Right lobe of liver (tissue), 6 donors: Measurements from ENCODE around the gene TMEM176A. TPM values are rescaled to one million over a fixed set of nuclear protein-coding genes. Genes with fewer than 3 reads are reported as not detected.

Experiments used
- ATAC-seq, 4 donors: fragments of 200-7000 bp; cut with Tn5 transposase; one replicate each; pipeline ENCODE4 v1.9.1; 2020; ENCODE audit warnings: mild to moderate bottlenecking in 4 of 4, moderate library complexity in 4 of 4
- DNase-seq, 3 donors: peaks; one replicate each; pipeline ENCODE4 v3.0.0-alpha.2; 2020
- H3K27ac ChIP-seq, 3 donors: fragments of 200-600 bp; one replicate each; pipeline ENCODE4 v1.8.0; 2022
- H3K27me3 ChIP-seq, 2 donors: fragments of 200-600 bp; one replicate each; pipeline ENCODE4 v1.8.0; 2022
- H3K36me3 ChIP-seq, 4 donors: fragments of 200-600 bp; sonication (generic) in 1 of 4; one replicate each; pipeline versions ENCODE4 v1.5.1 to v1.8.0; 2017 to 2022; ENCODE audit warnings: control low read depth in 1 of 4
- H3K4me1 ChIP-seq, 4 donors: fragments of 200-600 bp; sonication (generic) in 1 of 4; one replicate each; pipeline versions ENCODE4 v1.5.1 to v1.8.0; 2017 to 2022; ENCODE audit warnings: control low read depth in 1 of 4
- H3K4me3 ChIP-seq, 3 donors: fragments of 200-600 bp; one replicate each; pipeline ENCODE4 v1.8.0; 2022
- H3K9me3 ChIP-seq, 4 donors: fragments of 200-600 bp; sonication (generic) in 1 of 4; one replicate each; pipeline versions ENCODE4 v1.5.1 to v1.8.0; 2017 to 2022; ENCODE audit warnings: control low read depth in 1 of 4
- POLR2A ChIP-seq: fragments of 450-650 bp; IDR thresholded peaks from one replicate; pipeline ENCODE4 v1.6.1; 2017; ENCODE audit warnings: antibody characterized with exemption, mild to moderate bottlenecking
- WGBS: methylation state at CpG from one replicate; pipeline ENCODE4 v1.1.6; 2018; ENCODE audit warnings: low coverage, low lambda C conversion rate; ENCODE audit not compliant: insufficient coverage; ENCODE audit errors: missing lambda C conversion rate; 5-methylcytosine and 5-hydroxymethylcytosine counted together
- intact Hi-C, 2 donors: fragments of 100-400 bp; cut with DNase I; formaldehyde crosslinking; loops; one replicate each; pipeline versions ENCODE4 v1.11.2 to v1.14.1; 2022
- total RNA-seq, 6 experiments: library from RNA; depleted of rRNA in 2 of 6; stranded (reverse); fragments of >200 nt in 2 of 6; fragmentation: NEBNext Ultra II Directional in 3 of 6; extraction: Animal tissue kit (Norgen Biotek cat#: 25700) in 3 of 6; gene quantifications; one replicate each; pipeline versions ENCODE4 v1.1.0 to v1.2.4, GENCODE V29; 2016 to 2023
- TF ChIP-seq, protein P1 (sequence below), 4 donors: fragments of 200-600 bp in 3 of 4; fragments of 450-650 bp in 1 of 4; IDR thresholded peaks; one replicate each; pipeline versions ENCODE4 v1.5.1 to v1.8.0; 2016 to 2022; ENCODE audit warnings: antibody characterized with exemption in 4 of 4, mild to moderate bottlenecking in 2 of 4
- donor health status: DM: no; HTN: yes; CAD: no.
- donor health status: DM: no; HTN: no; CAD: no.
- donor health status: DM: no; HTN: no; CAD: no.
- donor health status: DM: no; HTN: yes; CAD: no.
- donor health status: DM: no; HTN: yes; CAD: no.

The TMEM176A gene
- total RNA-seq, 6 experiments from 2014 or later = 441 to 1,033 (median 702) TPM

GRCh38 chr7:150754951-150755350 lies 45.6 kb upstream of the TMEM176A start:
- Histone ChIP-seq H3K9me3 (no peaks in the 10 kb centered on the region), H3K27ac (peak overlapping the region in 1 of 3 donors; percentile 5), H3K27me3 (no peaks in the 10 kb centered on the region), H3K4me3 (no peak overlapping the region), H3K36me3 (no peaks in the 10 kb centered on the region), H3K4me1 (peaks cover 0 to 12% (median 2%) of the 10 kb centered on the region in 4 donors)
- intact Hi-C loops = no loop called here
- no peak for TF ChIP-seq POLR2A
- TF ChIP-seq, protein P1, sequence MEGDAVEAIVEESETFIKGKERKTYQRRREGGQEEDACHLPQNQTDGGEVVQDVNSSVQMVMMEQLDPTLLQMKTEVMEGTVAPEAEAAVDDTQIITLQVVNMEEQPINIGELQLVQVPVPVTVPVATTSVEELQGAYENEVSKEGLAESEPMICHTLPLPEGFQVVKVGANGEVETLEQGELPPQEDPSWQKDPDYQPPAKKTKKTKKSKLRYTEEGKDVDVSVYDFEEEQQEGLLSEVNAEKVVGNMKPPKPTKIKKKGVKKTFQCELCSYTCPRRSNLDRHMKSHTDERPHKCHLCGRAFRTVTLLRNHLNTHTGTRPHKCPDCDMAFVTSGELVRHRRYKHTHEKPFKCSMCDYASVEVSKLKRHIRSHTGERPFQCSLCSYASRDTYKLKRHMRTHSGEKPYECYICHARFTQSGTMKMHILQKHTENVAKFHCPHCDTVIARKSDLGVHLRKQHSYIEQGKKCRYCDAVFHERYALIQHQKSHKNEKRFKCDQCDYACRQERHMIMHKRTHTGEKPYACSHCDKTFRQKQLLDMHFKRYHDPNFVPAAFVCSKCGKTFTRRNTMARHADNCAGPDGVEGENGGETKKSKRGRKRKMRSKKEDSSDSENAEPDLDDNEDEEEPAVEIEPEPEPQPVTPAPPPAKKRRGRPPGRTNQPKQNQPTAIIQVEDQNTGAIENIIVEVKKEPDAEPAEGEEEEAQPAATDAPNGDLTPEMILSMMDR (IDR thresholded peaks at IDR 0.05) = no peak
- ATAC-seq (no peak), DNase-seq (no peak)

DNA sequence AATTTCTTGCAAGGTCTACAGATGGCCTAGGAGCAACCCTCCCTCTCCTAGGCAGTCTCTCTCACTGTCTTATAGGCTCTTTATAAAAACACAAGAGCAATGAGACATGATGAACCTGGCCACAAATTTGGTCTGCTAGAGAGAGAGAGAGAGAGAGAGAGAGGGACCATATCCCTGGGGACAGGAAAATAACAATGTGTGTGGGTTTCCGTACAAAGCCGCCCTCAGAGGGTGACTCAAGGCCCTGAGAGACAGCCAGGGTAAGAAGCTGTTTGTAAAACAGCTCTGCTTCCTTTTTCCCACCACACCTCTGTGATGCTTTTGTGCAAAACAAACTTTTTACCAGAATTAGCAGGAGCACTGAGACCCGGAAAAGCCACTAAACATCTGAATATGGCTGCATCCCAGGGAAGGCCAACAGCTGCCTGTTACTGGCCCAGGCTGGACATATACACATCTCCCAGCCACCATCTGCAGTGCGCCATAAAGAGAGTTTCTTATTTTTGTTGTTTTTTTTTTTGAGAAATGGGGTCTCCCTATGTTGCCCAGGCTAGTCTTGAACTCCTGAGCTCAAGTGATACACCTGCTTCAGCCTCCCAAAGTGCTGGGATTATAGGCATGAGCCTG lies 45.0 kb upstream of the TMEM176A start:
- no peak overlapping the region for H3K4me3 ChIP-seq
- peak; percentile 56 to 81 (median 68) for ATAC-seq
- no peaks in the 10 kb centered on the region for H3K27me3 ChIP-seq
- TF ChIP-seq, protein P1 (IDR thresholded peaks at IDR 0.05) = no peak
- no peak for TF ChIP-seq POLR2A
- intact Hi-C loops = no loop called here
- no peaks in the 10 kb centered on the region for H3K9me3 ChIP-seq
- H3K36me3 ChIP-seq = no peaks in the 10 kb centered on the region
- no peak for DNase-seq
- WGBS = 0% methylated on average over 2 of the region's 4 CpGs
- H3K27ac ChIP-seq = peak overlapping the region in 1 of 3 donors; percentile 29
- H3K4me1 ChIP-seq = peaks cover 0 to 9% (median 0%) of the 10 kb centered on the region in 4 donors

- no peak for TF ChIP-seq POLR2A
- TF ChIP-seq, protein P1 (IDR thresholded peaks at IDR 0.05) = no peak
- Histone ChIP-seq H3K27me3 (no peaks in the 10 kb centered on the region), H3K36me3 (no peaks in the 10 kb centered on the region), H3K27ac (peak overlapping the region in 1 of 3 donors; percentile 29), H3K4me1 (peaks cover 0 to 9% (median 0%) of the 10 kb centered on the region in 4 donors), H3K4me3 (no peak overlapping the region), H3K9me3 (no peaks in the 10 kb centered on the region)
- DNase-seq = no peak
- intact Hi-C loops = no loop called here
- no peak for ATAC-seq
- 78% methylated on average over 1 of the region's 3 CpGs for WGBS
Observed at GRCh38 chr7:150756166-150756565, 44.4 kb upstream of the TMEM176A start.

DNA sequence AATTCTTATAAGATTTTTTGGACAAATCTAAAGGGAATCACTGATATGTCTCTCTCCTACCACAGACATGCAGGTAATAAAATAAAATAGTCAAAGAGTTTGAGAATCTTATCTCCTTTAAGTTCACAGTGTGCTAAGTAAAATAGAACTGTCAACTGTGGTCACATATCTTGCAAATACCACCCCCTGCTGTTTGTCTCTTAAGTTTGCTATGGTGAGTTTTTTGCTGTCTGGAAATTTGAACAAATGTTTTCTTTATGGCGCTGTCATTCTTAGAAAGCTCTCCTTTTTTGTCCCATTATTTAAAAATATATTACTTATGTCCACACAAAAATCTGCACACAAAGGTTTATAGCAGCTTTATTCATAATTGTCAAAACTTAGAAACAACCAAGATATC lies 43.7 kb upstream of the TMEM176A start:
- intact Hi-C loops = no loop called here
- WGBS = 12% methylated on average over 1 of the region's 1 CpG
- no peaks in the 10 kb centered on the region for H3K36me3 ChIP-seq
- no peak overlapping the region for H3K4me3 ChIP-seq
- no peaks in the 10 kb centered on the region for H3K9me3 ChIP-seq
- no peak overlapping the region for H3K27ac ChIP-seq
- DNase-seq (no peak), ATAC-seq (peak; percentile 51 to 76 (median 66))
- H3K27me3 ChIP-seq = no peaks in the 10 kb centered on the region
- no peak for TF ChIP-seq POLR2A
- TF ChIP-seq, protein P1 (IDR thresholded peaks at IDR 0.05) = peak; percentile 49 to 60 (median 56)
- peaks cover 0 to 4% (median 0%) of the 10 kb centered on the region in 4 donors for H3K4me1 ChIP-seq
